Endothelial cell of umbilical vein (primary cell): ENCODE data around the gene NDUFAF8. TPM values are rescaled to one million over a fixed set of nuclear protein-coding genes. Genes with fewer than 3 reads are reported as not detected.
"Not testable (repeated sequence)": the region's sequence is repeated elsewhere in the genome, so short reads cannot be mapped to it uniquely, and the experiment has no call there.

Experiments
- BruUV-seq: library from RNA; stranded (reverse); fragments of 400-500 nt; replicated peaks from 2 replicates; lab custom pipeline; 2021; lab: Mats Ljungman, UMichigan
- CTCF ChIA-PET: fragments of 300-600, 350-600 bp; sonication (Branson Sonifier 250); formaldehyde crosslinking; loops from one replicate; lab custom pipeline; 2021; ENCODE audit warnings: antibody characterized with exemption, inconsistent platforms; lab: Charles Lee
- POLR2A ChIA-PET: fragments of 300-600, 350-600 bp; sonication (Branson Sonifier 250); formaldehyde crosslinking; loops from one replicate; lab custom pipeline; 2021; ENCODE audit warnings: antibody characterized with exemption, inconsistent platforms; lab: Charles Lee
- DNase-seq: peaks from one replicate; pipeline ENCODE4 v3.0.0-alpha.2; 2011; ENCODE audit warnings: low read depth, low spot score
- FAIRE-seq: peaks from 2 replicates; lab custom pipeline; 2011; peaks lifted over from hg19 to GRCh38; lab: Jason Lieb, UNC
- H2AFZ ChIP-seq: 2 replicates; pipeline ENCODE4 v1.6.0; 2012; ENCODE audit warnings: low read depth, low read length, control low read depth, inconsistent platforms
- H3K27ac ChIP-seq: 2 replicates; pipeline ENCODE4 v1.5.1; 2011; ENCODE audit warnings: low read depth, mild to moderate bottlenecking, control low read depth, low read length, moderate library complexity; ENCODE audit not compliant: insufficient read depth
- H3K27me3 ChIP-seq, 2 experiments: 2 replicates each; pipeline versions ENCODE4 v1.6.0 to v1.6.1; 2011; ENCODE audit warnings: low read length in 2 of 2, mixed read lengths in 1 of 2; ENCODE audit not compliant: control insufficient read depth in 2 of 2, insufficient read depth in 2 of 2
- H3K36me3 ChIP-seq, 2 experiments: 2 replicates in 1 of 2; 3 replicates in 1 of 2; pipeline ENCODE4 v1.5.1; 2011; ENCODE audit warnings: low read length in 2 of 2, mild to moderate bottlenecking in 1 of 2, moderate library complexity in 1 of 2; ENCODE audit not compliant: control insufficient read depth in 2 of 2, insufficient read depth in 2 of 2; ENCODE audit errors: extremely low read depth in 1 of 2
- H3K4me1 ChIP-seq: 3 replicates; pipeline ENCODE4 v1.5.1; 2011; ENCODE audit warnings: mild to moderate bottlenecking, low read length; ENCODE audit not compliant: control insufficient read depth, insufficient read depth; ENCODE audit errors: extremely low read depth
- H3K4me2 ChIP-seq: 2 replicates; pipeline ENCODE4 v1.6.1; 2011; ENCODE audit warnings: low read length, control low read depth, mixed read lengths; ENCODE audit not compliant: insufficient read depth
- H3K4me3 ChIP-seq, 3 experiments: fragments of 200-600 bp in 1 of 3; sonication (generic), shearing (Covaris generic) in 1 of 3; replicated peaks in 1 of 3; 2 replicates each; pipeline ENCODE4 v1.5.1; 2011 to 2016; ENCODE audit warnings: control low read depth in 3 of 3, low read length in 3 of 3, mild to moderate bottlenecking in 2 of 3, inconsistent platforms in 1 of 3, low read depth in 1 of 3, moderate library complexity in 1 of 3; ENCODE audit not compliant: insufficient read depth in 1 of 3
- H3K79me2 ChIP-seq: 2 replicates; pipeline ENCODE4 v1.6.0; 2012; ENCODE audit warnings: low read length, inconsistent platforms; ENCODE audit not compliant: control insufficient read depth, insufficient read depth
- H3K9ac ChIP-seq: replicated peaks from 2 replicates; pipeline ENCODE3; 2011; ENCODE audit warnings: low read length, control low read depth; ENCODE audit not compliant: insufficient read depth; ENCODE audit errors: extremely low read depth
- H3K9me1 ChIP-seq: replicated peaks from 3 replicates; pipeline ENCODE4 v1.6.0; 2011; ENCODE audit warnings: mild to moderate bottlenecking, low read length; ENCODE audit not compliant: control insufficient read depth, insufficient read depth; ENCODE audit errors: extremely low read depth
- H3K9me3 ChIP-seq: replicated peaks from 2 replicates; pipeline ENCODE4 v1.5.1; 2012; ENCODE audit warnings: low read length, inconsistent platforms; ENCODE audit not compliant: control insufficient read depth, insufficient read depth
- H4K20me1 ChIP-seq: replicated peaks from 2 replicates; pipeline ENCODE3; 2011; ENCODE audit warnings: mild to moderate bottlenecking, low read length; ENCODE audit not compliant: control insufficient read depth, insufficient read depth; ENCODE audit errors: extremely low read depth
- EZH2 ChIP-seq: IDR thresholded peaks from 2 replicates; pipeline ENCODE4 v1.6.1; 2012; ENCODE audit warnings: borderline replicate concordance, low read depth, mild to moderate bottlenecking, moderate library complexity, low read length, inconsistent platforms; ENCODE audit not compliant: severe bottlenecking
- FOS ChIP-seq: IDR thresholded peaks from 2 replicates; pipeline ENCODE4 v1.6.1; 2011; ENCODE audit warnings: mild to moderate bottlenecking, low read length, moderate library complexity, borderline replicate concordance; ENCODE audit not compliant: insufficient read depth
- GATA2 ChIP-seq: IDR thresholded peaks from 2 replicates; pipeline ENCODE4 v1.7.0; 2011; ENCODE audit warnings: low read depth, mild to moderate bottlenecking, moderate library complexity, mixed read lengths, low read length; ENCODE audit not compliant: insufficient read length, insufficient read depth
- JUN ChIP-seq: IDR thresholded peaks from 2 replicates; pipeline ENCODE4 v1.6.1; 2011; ENCODE audit warnings: borderline replicate concordance, low read depth; ENCODE audit not compliant: insufficient read length, insufficient read depth
- MYC ChIP-seq: IDR thresholded peaks from one replicate; pipeline ENCODE4 v1.6.1; 2011; ENCODE audit warnings: mild to moderate bottlenecking, low read depth, low read length
- POLR2A ChIP-seq: IDR thresholded peaks from 2 replicates; pipeline ENCODE4 v1.6.1; 2012; ENCODE audit warnings: low read depth, mild to moderate bottlenecking, control low read depth, low read length
- POLR2AphosphoS5 ChIP-seq: IDR thresholded peaks from 2 replicates; pipeline ENCODE4 v1.6.1; 2012; ENCODE audit warnings: low read depth, mild to moderate bottlenecking, control low read depth, low read length, moderate library complexity; ENCODE audit not compliant: insufficient read depth
- dilution Hi-C: fragments of 300-500 bp; cut with MboI; formaldehyde crosslinking; loops from one replicate; pipeline ENCODE4 v1.15.0; 2019; ENCODE audit warnings: low sequenced_read_pairs; ENCODE audit not compliant: extremely low pct_ligation_motif_present
- intact Hi-C: fragments of 100-400 bp; cut with micrococcal nuclease; formaldehyde crosslinking; loops from one replicate; pipeline ENCODE4 v1.10.0; 2022
- polyA plus RNA-seq, 4 experiments: library from polyadenylated mRNA; depleted of rRNA in 3 of 4; stranded (reverse) in 3 of 4; unstranded in 1 of 4; fragments of >200 nt; gene quantifications; 2 replicates each; pipeline versions ENCODE4 v1.2.1 to v1.2.3, GENCODE V29; 2011 to 2012; ENCODE audit warnings: missing spikeins in 1 of 4
- total RNA-seq: library from RNA; stranded (reverse); gene quantifications from 2 replicates; pipeline ENCODE4 v1.2.3, GENCODE V29; 2021
- TF ChIP-seq, protein P1 (sequence below), 2 donors: IDR thresholded peaks; 1 replicate in 1 of 2; 2 replicates in 1 of 2; pipeline ENCODE4 v1.5.1; 2011; ENCODE audit warnings: low read length in 2 of 2, mild to moderate bottlenecking in 2 of 2, moderate library complexity in 2 of 2, control low read depth in 1 of 2, inconsistent platforms in 1 of 2, low read depth in 1 of 2; ENCODE audit not compliant: insufficient read depth in 1 of 2; ENCODE audit errors: extremely low read depth in 1 of 2
- TF ChIP-seq, protein P2 (sequence below): IDR thresholded peaks from 2 replicates; pipeline ENCODE4 v1.6.1; 2011; ENCODE audit not compliant: insufficient read depth, insufficient read length

Gene NDUFAF8
- total and polyA plus RNA-seq, 2 donors (not counting 3 experiments of a cell fraction or from before 2014, with no cell fraction given): 61.5 to 83.9 TPM

DNA sequence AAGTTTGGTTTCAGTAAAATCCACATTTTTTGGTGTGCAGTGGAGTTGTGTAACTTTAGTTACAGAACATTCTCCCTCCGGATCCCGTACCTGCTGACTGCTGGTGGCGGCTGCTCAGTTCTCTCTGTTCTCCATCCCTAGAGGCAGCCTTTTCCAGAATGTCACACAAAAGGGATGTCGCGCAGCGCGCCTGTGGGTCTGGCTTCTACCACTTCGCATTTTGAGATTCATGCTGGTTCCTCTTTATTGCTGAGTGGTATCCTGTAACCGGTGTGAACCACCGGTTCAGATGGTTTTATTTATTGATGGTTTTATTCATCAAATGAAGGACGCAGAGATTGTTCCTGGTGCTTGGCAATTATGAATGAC is 15.4 kb upstream of the NDUFAF8 start:
- intact Hi-C loops: loop anchor here (1.0 to 5.0 kb wide), 3 partner anchors 16 to 191 kb away; partner anchors contain the start of genes NDUFAF8 and TEPSIN
- CTCF ChIA-PET: interaction anchor here (0.9 to 1.0 kb wide), 2 partner anchors 15 to 81 kb away, joined by 3 to 5 read pairs; partner anchors contain the start of genes NDUFAF8 and TEPSIN
- TF ChIP-seq MYC: no peak
- no peak for TF ChIP-seq POLR2AphosphoS5
- no peak for TF ChIP-seq POLR2A
- TF ChIP-seq JUN: no peak
- TF ChIP-seq, protein P1, sequence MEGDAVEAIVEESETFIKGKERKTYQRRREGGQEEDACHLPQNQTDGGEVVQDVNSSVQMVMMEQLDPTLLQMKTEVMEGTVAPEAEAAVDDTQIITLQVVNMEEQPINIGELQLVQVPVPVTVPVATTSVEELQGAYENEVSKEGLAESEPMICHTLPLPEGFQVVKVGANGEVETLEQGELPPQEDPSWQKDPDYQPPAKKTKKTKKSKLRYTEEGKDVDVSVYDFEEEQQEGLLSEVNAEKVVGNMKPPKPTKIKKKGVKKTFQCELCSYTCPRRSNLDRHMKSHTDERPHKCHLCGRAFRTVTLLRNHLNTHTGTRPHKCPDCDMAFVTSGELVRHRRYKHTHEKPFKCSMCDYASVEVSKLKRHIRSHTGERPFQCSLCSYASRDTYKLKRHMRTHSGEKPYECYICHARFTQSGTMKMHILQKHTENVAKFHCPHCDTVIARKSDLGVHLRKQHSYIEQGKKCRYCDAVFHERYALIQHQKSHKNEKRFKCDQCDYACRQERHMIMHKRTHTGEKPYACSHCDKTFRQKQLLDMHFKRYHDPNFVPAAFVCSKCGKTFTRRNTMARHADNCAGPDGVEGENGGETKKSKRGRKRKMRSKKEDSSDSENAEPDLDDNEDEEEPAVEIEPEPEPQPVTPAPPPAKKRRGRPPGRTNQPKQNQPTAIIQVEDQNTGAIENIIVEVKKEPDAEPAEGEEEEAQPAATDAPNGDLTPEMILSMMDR (IDR thresholded peaks at IDR 0.05; ENCODE audit: extremely low read depth in 1 of 2, insufficient read depth in 1 of 2, low read depth in 1 of 2, low read length in 2 of 2): no peak
- TF ChIP-seq, protein P2, sequence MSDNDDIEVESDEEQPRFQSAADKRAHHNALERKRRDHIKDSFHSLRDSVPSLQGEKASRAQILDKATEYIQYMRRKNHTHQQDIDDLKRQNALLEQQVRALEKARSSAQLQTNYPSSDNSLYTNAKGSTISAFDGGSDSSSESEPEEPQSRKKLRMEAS: no peak
- no peak for TF ChIP-seq FOS
- no peak for TF ChIP-seq GATA2
- no peak for TF ChIP-seq EZH2

DNA sequence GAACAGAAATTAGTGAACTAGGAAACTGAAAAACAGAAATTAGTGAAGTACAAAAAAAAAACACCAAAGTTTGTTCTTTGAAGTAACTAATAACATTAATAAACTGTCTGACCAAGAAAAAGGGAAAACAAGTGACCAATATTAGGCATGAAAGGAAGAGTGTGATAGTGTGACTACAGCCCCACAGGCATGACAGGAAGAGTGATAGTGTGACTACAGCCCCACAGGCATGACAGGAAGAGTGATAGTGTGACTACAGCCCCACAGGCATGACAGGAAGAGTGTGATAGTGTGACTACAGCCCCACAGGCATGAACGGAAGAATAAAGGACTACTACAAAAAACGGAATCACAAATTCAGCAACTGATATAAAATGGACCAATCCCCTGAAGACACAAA is 11.5 kb upstream of the NDUFAF8 start:
- H3K27me3 ChIP-seq, BruUV-seq, H4K20me1 ChIP-seq, H3K79me2 ChIP-seq, FAIRE-seq, H3K27ac ChIP-seq, POLR2A ChIA-PET, DNase-seq, H3K4me3 ChIP-seq, H3K4me1 ChIP-seq, H3K9me1 ChIP-seq, H2AFZ ChIP-seq, H3K9ac ChIP-seq, dilution Hi-C loops, H3K9me3 ChIP-seq, H3K4me2 ChIP-seq, intact Hi-C loops: not testable (repeated sequence)
- CTCF ChIA-PET: interaction anchor here (1.1 kb wide), 1 partner anchor 85 kb away, joined by 7 read pairs; no protein-coding TSS in a partner anchor
- peaks cover 0 to 27% of the 10 kb centered on the region in 2 experiments for H3K36me3 ChIP-seq

More for the DNA sequence above, 15.4 kb upstream of the NDUFAF8 start:
- Histone ChIP-seq H3K36me3 (peaks cover 0 to 2% of the 10 kb centered on the region in 2 experiments), H2AFZ (peak overlapping the region; percentile 97), H3K4me3 (peak overlapping the region in 2 of 3 experiments; percentile 10 to 32), H3K4me2 (peak overlapping the region; percentile 76), H3K9me3 (no peaks in the 10 kb centered on the region), H3K9me1 (no peaks in the 10 kb centered on the region), H3K4me1 (peaks cover 14% of the 10 kb centered on the region), H3K27me3 (no peaks in the 10 kb centered on the region), H3K79me2 (peaks cover 5% of the 10 kb centered on the region), H4K20me1 (no peaks in the 10 kb centered on the region), H3K27ac (no peak overlapping the region), H3K9ac (no peak overlapping the region)
- no TSS peak for BruUV-seq
- dilution Hi-C loops: no loop called here
- FAIRE-seq (peak; percentile 57), DNase-seq (no peak)
- POLR2A ChIA-PET: no interaction called here
